Hindlimb muscle (tissue), 1 donor: ENCODE data around the gene INVS. TPM values are rescaled to one million over a fixed set of nuclear protein-coding genes. Genes with fewer than 3 reads are reported as not detected.
"Not testable (repeated sequence)": the region's sequence is repeated elsewhere in the genome, so short reads cannot be mapped to it uniquely, and the experiment has no call there.

Experiments used
- DNase-seq: peaks from one replicate; pipeline ENCODE4 v3.0.0-alpha.2; 2013
- polyA plus RNA-seq: library from polyadenylated mRNA; unstranded; fragments of 120-200 nt; gene quantifications from one replicate; pipeline ENCODE4 v1.2.1, GENCODE V29; 2013; ENCODE audit not compliant: insufficient read length

The INVS gene
- polyA plus RNA-seq, 1 donor, result 11.9 TPM

DNA sequence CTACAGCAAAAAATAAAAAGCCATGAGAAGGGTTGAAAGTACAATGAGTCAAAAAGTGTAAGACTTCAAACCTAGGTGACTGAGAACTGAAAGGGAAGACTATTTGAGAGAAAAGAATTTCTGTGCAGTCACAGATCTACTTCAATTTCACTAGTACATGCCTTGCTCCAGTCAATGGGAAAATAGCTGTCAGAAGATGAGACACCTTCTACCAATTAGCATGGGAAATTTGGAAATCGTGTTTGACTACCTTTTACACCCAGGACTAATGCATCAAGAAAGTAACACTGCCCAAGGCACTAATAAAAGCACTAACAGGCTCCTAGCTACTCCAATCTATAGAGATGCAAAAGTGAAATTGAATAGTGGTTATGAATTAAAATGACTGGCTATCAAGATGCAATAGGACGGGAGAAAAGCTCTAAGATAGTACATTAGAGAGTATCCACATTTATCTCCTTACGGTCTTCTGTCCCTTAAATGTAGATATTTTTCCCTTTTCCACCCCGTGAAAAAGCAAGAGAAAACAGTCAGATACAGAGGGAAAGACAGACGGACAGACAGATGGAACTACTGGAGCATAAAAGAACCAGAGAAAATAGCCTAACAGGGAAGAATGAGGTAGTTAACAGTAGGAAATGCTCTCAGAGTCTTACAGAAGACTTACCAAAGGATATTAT is 15.5 kb upstream of the INVS start:
- no peak for DNase-seq

DNA sequence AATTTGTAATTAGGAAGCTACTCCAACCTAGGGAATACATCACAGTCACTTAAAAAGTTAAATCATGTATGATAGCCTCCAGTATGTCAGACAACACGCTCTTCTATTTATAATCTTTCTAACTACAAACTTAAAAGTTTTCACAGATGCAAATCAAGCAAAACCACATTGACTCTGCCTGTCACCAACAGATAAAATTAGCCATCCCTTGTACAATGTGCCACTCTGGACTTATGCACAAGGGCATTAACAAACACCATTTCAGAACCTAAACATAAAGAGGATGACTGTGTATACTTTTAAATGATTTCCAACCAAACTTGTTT is 15.0 kb upstream of the INVS start:
- DNase-seq, result no peak

DNA sequence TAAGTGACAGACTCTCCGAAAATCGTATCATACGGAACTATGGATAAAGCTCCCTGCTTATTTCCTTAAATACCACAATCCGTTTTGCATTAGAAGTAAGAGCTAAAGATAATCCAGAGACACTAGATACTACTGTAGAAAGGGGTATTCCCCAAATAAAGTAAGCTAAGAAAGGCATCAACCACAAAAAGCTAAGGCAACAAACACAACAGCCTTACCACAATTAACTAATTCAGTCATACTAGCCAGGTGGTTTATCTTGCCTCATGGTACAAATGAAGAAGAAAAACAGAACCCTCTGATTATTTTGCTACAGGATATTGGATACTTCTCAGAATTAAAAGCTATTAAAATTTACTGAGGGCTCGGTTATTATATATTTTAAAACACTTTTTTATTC is 14.3 kb upstream of the INVS start:
- DNase-seq, result no peak

DNA sequence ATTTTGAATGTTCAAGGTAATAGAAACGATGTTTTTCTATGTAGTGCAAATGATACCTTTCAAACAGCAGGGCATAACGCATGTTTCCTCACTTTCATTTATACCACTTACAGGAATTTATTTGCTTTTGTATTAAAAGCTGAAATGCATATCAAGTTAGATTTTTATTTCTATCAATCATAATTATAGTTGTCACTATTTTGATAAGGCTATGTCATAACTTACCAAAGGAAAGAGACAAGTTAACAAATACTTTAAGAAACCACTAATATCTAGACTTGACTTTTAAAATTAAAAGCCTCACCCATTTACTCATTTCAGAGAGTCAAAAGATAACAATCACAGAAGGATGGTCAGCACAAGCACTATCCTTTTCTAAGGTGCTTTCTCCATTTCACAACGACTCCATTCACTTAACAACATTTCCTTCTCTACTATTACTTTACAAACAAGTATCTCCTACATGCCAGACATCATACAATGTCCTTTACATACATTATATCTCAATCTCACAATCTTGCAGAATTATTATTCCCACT is 12.9 kb upstream of the INVS start:
- no peak for DNase-seq

DNA sequence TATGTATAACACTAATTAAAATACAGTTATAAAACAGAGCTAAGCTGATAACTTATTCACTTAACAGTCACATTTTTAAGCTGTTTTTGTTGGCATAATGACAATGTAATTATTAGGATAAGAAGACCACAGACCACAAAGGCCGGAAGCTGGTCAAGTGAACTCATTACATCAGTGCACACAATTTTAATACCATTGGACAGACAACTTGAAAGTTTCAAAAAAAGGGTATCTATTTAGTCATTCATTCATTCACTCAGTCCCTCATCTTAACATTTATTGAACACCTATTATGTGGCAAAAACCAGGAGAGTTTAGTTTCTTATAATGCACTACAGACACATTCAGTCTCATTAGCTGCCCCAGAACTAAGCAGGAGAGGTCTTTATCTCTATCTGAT is 11.8 kb upstream of the INVS start:
- DNase-seq, result no peak

DNA sequence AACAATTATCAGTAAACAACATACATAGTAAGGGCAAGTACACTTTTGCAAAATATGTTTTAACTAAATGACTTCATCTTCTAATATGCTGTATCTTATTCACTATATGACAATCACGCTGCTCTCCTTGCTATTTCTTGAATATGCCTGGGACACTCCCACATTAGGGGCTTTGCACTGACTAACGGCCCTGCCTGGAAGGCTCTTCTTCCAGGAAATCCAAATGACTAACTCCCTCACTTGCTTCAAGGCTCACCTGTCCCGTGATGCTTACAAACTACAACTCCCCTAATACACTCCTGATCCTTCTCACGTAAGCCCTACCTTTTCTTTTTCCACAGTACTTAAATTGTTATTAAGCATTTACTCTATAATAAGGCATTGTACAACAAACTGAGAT is 10.8 kb upstream of the INVS start:
- no peak for DNase-seq

DNA sequence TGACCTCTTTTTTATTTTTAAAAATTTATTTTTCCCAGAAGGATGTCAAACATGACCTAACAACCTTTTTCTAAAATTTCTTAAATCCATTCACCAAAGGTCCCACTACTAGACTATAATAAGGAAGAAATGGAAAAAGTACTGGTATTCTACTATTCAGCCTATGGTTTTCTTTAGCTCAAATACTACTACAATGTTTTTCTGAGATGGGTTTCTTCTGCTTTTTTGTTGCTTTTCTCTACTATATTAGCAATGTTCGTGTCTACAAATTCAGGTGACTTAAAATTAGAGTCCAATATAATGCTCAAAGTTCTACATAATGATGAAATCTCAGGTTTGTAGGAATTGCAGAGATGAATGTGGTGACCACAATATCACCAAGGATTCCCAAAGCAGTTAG is 8.2 kb upstream of the INVS start:
- no peak for DNase-seq

DNA sequence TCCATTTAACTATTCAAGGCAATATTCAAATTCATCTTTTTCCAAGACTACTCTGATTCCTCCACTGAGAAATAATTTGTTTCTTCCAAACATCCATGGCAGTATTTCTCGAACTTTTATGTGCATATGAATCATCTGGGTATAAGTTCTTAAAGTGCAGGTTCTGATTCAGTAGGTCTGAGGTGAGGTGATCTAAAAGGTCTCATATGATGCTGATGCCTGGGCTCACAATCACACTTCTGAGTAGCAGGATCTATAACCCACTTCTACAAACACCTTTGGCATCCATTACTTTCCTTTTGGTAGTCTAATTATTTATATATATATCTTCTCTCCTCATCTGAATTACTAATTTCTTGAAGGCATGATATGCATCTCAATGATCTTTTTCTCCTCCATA is 7.4 kb upstream of the INVS start:
- no peak for DNase-seq

DNA sequence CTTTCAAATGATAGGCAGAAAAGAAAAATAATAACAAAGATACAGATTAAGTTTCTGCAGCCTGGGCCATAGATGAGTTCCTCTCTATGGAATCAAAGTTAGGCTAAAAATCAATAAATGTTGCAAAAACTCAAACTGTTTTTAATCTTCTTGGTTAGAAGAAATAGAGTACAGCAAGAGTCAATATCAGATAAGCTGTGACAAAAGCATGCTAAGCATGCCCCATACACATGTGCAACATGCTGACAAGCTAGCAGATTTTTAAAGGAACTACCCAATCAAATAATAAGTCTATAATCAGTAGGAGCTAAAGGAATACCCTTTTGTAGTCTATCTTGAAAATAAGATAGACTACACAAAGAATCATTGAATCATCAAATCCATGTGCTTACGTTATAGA is 7.0 kb upstream of the INVS start:
- no peak for DNase-seq

DNA sequence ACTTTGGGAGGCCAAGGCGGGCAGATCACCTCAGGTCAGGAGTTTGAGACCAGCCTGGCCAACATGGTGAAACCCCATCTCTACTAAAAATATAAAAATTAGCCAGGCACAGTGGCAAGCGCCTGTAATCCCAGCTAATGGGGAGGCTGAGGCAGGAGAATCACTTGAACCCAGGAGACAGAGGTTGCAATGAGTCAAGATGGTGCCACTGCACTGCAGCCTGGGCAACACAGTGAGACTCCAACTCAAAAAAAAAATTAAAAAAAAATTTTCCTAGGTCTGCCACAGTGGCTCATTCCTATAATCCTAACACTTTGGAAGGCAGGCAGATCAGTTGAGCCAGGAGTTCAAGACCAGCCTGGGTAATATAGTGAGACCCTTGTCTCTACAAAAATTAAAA is 4.6 kb upstream of the INVS start:
- DNase-seq, result not testable (repeated sequence)

DNA sequence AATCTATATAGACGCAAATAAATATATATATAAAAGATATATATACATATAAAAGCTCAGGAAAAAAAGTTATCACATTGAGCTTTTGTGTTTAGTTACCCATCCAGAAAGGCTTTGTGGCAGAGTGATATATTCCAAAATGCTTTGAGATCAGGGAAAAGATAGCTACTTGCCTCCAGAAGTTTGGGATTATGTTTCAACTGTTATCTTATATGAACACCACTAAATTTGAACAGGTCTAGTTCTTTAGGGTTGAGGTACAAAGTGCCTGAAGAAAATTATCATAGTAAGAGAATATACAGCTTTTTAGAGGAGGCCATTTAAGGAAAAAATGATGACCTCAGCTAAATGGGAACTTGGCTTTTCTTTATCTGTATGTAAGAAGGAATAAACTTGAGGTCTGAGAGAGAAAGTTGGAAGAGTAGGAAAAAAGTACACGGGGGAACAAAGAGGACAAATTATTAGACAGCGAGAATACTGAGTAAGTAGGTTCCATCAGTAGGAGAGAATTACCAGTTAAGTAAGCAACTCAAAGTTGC is 2.6 kb upstream of the INVS start:
- DNase-seq, result no peak

DNA sequence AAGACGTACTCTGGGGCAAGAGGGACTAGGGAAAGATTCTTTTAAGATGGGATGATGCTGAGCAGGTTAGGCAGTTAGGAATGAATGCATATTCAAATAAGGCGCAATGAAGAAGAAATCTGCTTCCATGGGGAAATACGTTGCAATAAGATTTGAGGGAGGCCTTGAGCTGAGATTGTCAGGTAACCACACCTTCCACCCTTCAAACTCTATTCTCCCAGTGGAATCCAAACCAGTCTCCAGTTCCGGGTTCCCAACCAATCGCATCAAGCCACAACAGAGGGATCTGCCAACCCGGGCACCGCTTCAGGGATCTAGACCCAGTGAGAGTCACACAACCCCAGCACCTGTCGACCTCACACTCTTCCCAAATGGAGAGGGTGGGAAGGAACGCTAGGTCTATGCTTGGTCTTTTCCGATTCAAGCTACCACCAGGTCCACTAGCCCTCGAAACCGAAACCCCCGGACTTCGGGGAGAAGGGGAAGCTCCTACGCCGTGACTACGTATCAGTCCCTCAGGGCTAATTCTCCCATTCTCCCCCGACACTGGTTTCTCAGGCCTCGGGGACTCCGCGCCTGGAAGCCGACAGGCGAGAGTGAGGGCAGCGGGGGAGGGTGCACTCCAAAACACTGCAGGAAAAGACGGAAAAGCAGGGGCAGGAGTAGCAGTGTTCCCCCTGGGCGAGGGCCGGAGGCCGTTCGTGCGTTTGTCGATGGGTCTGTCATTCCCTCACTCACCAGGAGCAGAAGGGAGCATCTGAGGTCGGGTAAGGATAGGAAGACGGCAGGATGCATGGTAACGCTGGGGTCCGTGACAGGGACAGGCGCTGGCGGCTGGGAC is 777 bp upstream of the INVS start:
- DNase-seq, result peak; percentile 55

DNA sequence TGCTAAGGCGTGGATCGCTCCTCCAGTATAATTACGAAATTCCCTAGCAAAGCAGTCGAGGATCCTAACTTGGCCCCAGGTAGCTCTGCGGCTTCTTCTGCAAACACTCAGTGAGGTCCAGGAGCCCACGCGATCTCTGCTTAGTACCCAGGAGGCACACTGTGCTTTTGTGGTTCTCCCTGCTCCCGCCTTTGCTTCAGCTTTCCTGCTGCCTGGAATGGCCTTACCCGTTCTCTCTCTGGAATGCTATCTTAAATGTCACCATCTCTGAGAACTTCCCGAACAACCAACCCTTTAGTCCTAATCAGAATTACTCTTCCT is 639 bp downstream of the INVS start:
- no peak for DNase-seq

DNA sequence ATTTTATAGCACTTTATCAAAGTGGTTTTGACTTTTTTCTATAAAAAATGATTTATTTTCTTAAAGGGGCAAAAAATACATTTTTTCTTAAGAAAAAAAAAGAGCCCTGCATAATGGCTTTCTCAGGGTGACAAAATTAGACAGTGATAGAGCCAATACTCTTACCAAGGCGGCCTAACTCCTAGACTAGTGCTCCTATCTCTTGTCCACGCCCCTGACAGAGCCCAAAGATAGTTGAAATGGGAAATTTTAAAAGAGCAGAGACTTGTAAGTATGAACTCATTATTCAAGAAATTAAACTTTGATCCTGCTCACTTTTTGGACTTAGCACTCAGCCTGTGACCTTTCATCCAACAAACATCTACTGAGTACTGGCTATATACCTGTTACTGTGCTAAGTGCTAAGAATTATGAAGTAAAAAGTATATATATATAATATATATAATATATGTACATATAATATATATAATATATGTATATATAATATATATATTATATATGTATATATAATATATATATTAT is 1.2 kb downstream of the INVS start:
- DNase-seq, result no peak

DNA sequence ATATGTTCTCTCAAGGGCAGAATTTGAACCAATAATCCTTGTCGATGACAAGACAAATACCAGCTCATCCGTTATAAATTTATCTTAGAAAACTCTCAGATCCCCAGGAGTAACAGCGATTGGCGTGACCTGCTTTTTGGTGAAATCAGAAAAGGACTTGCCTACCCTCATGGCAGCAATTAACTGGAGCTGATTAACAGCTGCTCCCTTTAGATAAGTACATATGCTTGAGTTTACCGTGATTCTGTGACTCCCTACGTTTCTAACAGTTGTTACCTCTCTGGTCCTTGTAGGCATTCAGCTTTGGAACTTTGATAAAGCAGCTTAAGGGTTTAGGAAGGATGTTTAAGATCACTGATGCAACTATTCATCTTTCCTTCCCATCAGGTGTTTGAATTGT is 2.6 kb downstream of the INVS start:
- no peak for DNase-seq

DNA sequence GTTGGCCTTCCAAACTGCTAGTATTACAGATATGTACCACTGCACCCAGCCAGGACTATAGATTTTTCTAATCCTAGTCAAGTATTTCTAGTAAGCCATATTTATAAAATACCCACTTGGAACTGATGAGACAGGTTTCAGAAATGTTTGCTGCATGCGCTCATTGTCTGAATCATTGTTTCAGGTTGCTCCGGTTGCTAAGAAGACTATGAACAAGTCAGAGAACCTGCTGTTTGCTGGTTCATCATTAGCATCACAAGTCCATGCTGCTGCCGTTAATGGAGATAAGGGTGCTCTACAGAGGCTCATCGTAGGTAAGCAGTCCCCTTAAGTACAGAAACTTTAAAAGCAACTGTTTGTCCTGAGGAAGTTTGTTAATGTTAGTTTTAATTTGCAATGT is 5.3 kb downstream of the INVS start:
- no peak for DNase-seq

DNA sequence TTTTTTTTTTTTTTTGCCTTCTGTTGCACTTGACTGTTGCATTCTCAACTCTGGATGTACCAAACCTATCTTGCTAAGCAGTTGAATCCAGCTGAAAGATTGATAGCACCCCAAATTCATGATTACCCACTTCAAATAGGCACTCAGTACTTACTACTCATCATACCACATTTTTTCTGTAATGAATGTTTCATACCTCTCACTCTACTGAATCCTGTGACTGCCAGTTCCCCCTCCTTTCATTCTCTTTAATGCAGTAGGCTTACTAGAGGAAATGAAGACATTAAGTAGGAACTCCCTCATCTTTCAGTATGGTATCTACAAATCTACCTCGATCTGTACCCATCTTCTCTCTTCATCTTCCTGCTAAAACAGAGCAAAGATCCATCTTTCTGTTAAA is 6.8 kb downstream of the INVS start:
- DNase-seq, result no peak

DNA sequence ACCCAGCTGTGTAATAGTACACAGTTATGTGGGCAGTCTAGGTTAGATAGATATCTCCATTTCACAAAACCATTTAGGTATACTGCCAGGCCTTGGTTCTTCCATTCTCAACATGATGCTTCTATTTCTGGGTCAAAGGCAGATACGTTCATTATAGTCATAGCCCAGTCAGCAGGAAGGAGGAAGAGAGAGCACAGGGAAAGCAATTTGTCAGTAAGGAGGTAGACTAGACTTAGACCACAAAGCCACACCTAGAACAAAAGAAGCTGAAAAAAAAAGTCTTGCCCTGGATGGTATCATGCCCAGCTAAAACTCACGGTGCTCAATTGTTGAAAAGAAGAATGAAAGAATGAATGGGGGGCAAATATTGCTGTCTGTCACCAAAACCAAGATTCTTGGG is 7.6 kb downstream of the INVS start:
- DNase-seq, result no peak

DNA sequence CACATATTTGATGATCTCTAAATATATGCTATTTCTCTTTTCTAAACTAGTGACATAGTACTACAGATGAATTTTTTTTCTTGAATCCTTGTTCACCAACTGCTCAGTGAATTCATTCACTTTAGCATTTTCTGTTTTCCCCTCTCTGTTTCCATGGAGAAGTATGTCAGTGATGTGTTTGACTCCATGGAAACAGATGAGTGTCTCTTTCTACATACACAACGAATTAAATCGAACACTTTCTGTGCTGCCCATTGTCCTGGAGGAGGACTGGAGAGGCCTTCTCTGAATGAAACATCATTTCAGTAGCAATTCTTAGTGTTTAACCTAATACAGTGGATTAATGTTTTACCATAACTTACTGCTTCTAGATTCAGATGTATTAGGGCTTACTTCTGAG is 9.5 kb downstream of the INVS start:
- DNase-seq, result peak; percentile 33

DNA sequence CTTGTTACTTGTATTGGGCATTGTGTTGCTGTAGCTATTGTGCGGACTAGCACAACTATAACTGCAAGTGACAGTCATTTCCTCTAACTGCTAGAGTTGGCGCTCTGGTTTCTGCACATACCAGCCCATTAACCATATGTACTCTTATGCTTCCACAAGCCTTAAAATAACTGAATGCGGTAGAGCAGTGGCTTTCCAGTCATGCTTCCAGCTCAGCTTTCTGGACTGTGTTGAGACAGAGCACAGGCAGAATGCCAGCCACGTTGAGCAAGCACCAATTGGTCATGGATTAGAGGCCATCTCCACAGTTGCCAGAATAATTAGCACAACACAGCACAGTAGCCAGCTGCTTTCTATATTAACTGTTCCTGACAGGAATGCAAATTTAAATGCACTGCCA is 12.2 kb downstream of the INVS start:
- DNase-seq, result peak; percentile 80

DNA sequence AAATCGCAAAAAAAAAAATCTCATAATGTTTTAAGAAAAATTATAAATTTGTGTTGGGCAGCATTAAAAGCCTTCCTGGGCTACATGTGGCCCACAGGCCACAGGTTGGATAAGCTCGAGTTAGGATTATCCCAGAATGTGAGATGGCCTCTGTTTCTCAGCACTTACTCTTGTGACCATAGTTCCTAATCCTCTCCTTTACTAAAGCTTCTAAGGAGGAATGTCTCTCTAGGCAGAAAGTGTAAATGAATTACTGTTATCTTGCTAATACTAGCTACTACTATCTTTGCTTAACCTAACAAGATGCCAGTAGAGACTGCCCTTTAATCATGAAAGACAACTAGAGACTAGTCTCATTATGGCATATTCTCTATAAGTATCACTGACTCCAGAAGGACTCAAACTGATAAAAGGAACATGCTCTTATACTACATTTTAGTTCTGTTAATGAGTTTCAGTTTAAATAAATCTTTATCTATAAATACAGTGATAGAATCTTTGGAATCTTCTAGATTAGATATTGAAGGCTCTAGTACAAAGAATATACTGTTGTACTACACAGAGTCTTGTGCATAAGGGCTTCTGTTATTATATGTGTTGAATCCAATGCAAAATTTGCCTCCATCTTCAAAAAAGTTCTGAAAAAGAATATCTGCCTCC is 13.8 kb downstream of the INVS start:
- no peak for DNase-seq

DNA sequence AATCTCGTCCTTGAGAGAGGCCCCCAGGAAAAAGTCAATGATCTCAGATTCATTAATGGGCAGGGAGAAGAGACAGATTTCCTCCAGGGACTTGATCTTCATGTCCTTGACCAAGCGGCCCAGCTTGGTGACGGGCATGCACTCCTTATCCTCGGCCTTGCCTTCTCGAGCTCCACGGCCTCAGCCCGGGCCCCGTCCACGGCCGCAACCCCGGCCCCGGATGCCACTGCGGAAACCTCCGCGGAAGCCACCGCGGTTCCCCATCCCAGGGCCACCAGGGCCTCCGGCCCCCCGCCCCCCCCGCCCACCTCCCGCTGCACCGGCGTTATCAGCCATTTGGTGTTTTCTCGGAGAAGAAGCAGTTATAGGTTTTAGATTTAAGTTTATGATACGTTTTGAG is 18.3 kb downstream of the INVS start:
- DNase-seq, result no peak

DNA sequence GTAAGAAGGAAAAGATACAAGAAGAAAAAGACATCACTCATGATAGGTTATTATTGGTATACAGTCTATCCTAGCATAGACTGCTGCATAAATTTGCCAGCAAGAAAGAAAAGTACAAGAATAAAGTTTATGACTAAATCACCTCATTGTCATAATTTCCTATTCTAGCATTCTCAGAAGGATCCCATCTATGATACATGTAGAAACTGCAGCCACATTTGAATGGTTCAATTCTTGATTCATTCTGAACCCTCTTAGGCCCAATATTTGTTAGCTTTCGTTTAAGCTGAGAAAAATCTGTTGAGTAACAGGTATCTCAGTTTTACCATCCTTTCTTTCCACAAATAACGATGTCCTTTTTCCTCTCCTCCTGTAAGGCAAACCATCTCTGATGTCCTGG is 21.2 kb downstream of the INVS start:
- DNase-seq, result no peak
